ENCODE measurements around the gene ZP2. TPM values are rescaled to one million over a fixed set of nuclear protein-coding genes. Genes with fewer than 3 reads are reported as not detected.
"Not testable (repeated sequence)": the region's sequence is repeated elsewhere in the genome, so short reads cannot be mapped to it uniquely, and the experiment has no call there.

The ZP2 gene
- total RNA-seq, 1 experiment from 2014 or later, result not detected

GRCh38 chr16:21217121-21217520 is 5.7 kb upstream of the ZP2 start:
- DNase-seq (ENCODE audit: low read depth), result no peak

GRCh38 chr16:21214086-21214485 is 2.7 kb upstream of the ZP2 start:
- no peak for DNase-seq (ENCODE audit: low read depth)

- no peak for DNase-seq (ENCODE audit: low read depth)
Measured at GRCh38 chr16:21208446-21209230, 2.7 kb downstream of the ZP2 start.

GRCh38 chr16:21206550-21206949 is 4.8 kb downstream of the ZP2 start:
- no peak for DNase-seq (ENCODE audit: low read depth)

GRCh38 chr16:21205303-21205702 is 6.1 kb downstream of the ZP2 start:
- peak; percentile 31 for DNase-seq (ENCODE audit: low read depth)

- DNase-seq (ENCODE audit: low read depth), result no peak
Measured at GRCh38 chr16:21203155-21203797, 8.1 kb downstream of the ZP2 start.

- DNase-seq (ENCODE audit: low read depth), result no peak
Measured at GRCh38 chr16:21199607-21200218, 11.7 kb downstream of the ZP2 start.

- no peak for DNase-seq (ENCODE audit: low read depth)
Measured at GRCh38 chr16:21197621-21198020, 13.8 kb downstream of the ZP2 start.

GRCh38 chr16:21197112-21197511 is 14.3 kb downstream of the ZP2 start:
- no peak for DNase-seq (ENCODE audit: low read depth)

GRCh38 chr16:21195330-21195729 is 16.0 kb downstream of the ZP2 start:
- DNase-seq (ENCODE audit: low read depth), result not testable (repeated sequence)

- DNase-seq (ENCODE audit: low read depth), result peak; percentile 72
Measured at GRCh38 chr16:21194771-21195301, 16.5 kb downstream of the ZP2 start.

- DNase-seq (ENCODE audit: low read depth), result no peak
Measured at GRCh38 chr16:21192991-21193390, 18.4 kb downstream of the ZP2 start.

GRCh38 chr16:21190599-21190998 is 20.8 kb downstream of the ZP2 start:
- no peak for DNase-seq (ENCODE audit: low read depth)

GRCh38 chr16:21190013-21190412 is 21.4 kb downstream of the ZP2 start:
- no peak for DNase-seq (ENCODE audit: low read depth)

- DNase-seq (ENCODE audit: low read depth), result no peak
Measured at GRCh38 chr16:21189311-21189710, 22.1 kb downstream of the ZP2 start.

- DNase-seq (ENCODE audit: low read depth), result peak; percentile 12
Measured at GRCh38 chr16:21186326-21186691, 25.1 kb downstream of the ZP2 start.

GRCh38 chr16:21185659-21186325 is 25.6 kb downstream of the ZP2 start:
- no peak for DNase-seq (ENCODE audit: low read depth)

GRCh38 chr16:21184834-21185233 is 26.5 kb downstream of the ZP2 start:
- DNase-seq (ENCODE audit: low read depth), result peak; percentile 8

- DNase-seq (ENCODE audit: low read depth), result no peak
Measured at GRCh38 chr16:21183995-21184394, 27.4 kb downstream of the ZP2 start.

GRCh38 chr16:21179983-21180365 is 31.4 kb downstream of the ZP2 start:
- no peak for DNase-seq (ENCODE audit: low read depth)

GRCh38 chr16:21179126-21179982 is 32.0 kb downstream of the ZP2 start:
- DNase-seq (ENCODE audit: low read depth), result no peak
